Globus pallidus (tissue), 1 donor: ENCODE measurements around the gene MORN2.
A peak's percentile ranks its signal among the peaks of the same experiment; 100 is the strongest.
"Not testable (repeated sequence)": the region's sequence is repeated elsewhere in the genome, so short reads cannot be mapped to it uniquely, and the experiment has no call there.

Experiments used
- DNase-seq: peaks from one replicate; pipeline ENCODE4 v3.0.0-alpha.2; 2015; ENCODE audit warnings: low spot score

The MORN2 gene

DNA sequence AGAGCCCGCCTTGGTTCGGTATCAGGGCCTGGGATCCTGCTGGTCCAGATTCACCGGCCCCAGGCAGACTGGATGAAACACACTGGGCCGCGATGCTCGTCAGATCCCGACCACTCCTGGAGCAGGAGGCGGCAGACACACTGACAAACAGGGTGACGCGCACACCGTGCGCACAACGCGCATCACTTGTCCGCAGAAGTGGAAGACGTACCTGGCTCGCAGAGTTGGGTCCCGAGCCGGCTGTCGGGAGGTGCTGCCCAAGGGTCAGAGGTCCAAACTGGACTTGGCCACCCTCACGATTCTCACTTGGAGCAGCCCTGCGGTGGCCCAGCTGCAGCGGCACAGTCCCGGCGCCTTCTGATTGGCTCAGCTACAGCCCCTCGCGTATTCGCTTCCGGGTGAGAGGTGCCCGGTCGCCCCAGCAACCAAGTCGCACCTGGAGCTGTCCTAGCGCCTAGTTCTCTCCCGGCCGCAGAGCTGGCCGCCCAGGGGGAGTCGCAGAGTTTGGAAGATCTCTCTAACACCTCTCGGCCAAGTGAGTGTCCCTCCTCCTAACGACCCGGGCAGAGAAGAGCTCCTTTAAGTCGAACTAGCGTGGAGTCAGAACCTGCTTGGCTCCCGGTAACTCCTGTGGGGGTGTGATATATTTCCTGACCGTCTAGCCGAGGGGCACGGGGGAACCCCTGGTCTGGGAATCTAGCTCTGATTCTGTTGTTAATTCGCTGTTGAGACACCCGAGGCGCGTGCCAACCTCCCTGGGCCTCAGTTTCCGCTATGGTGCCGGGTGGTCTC is at the start of gene MORN2, which contains the start of gene DHX57:
Gene MORN2, plus strand, starts transcription at position 401 of the 792 bp plus-strand sequence.
Gene DHX57, minus strand, starts transcription at position 359 of the 792 bp plus-strand sequence. CDS start 7,529 bp downstream, outside the sequence.
- DNase-seq: peak; percentile 80

DNA sequence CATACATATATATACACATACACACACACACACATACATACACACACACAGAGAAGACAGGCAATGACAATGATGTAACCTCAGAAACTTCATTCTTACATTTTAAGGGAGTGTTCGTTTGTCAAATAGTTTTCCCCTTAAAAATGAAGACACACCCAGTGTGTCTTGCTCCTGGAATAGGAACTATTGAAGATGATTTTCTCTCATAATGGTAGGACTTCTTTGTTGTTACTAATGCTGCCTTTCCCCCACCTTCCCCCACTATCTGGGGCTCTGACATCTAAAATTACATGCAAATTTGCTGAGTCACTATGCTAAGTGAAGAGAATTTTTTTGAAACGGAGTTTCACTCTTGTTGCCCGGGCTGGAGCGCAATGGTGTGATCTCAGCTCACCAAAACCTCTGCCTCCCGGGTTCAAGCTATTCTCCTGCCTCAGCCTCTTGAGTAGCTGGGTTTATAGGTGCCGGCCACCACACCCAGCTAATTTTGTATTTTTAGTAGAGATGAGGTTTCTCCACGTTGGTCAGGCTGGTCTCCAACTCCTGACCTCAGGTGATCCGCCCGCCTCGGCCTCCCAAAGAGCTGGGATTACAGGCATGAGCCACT is 48.1 kb upstream of the MORN2 start:
- not testable (repeated sequence) for DNase-seq

GRCh38 chr2:38828460-38828859 is 47.3 kb upstream of the MORN2 start:
- no peak for DNase-seq

DNA sequence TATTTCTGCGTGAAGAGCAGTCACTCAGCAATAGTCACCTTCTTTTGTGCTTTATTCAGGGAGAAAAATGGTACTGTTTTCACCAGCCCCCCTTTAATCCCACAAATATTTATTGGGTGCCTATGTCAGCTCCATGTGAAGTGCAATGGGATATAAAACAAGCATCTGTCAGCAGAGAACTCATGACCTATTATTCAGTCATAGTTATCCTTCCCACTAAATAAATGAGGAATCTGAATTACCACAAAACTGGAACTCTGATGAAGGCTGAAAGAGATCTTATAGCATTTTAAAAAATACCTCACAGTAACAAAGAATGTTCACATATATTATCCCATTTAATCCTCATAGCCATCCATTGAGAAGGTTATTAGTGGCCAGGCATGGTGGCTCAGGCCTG is 45.8 kb upstream of the MORN2 start:
- no peak for DNase-seq

GRCh38 chr2:38830526-38831159 is 45.1 kb upstream of the MORN2 start:
- no peak for DNase-seq

DNA sequence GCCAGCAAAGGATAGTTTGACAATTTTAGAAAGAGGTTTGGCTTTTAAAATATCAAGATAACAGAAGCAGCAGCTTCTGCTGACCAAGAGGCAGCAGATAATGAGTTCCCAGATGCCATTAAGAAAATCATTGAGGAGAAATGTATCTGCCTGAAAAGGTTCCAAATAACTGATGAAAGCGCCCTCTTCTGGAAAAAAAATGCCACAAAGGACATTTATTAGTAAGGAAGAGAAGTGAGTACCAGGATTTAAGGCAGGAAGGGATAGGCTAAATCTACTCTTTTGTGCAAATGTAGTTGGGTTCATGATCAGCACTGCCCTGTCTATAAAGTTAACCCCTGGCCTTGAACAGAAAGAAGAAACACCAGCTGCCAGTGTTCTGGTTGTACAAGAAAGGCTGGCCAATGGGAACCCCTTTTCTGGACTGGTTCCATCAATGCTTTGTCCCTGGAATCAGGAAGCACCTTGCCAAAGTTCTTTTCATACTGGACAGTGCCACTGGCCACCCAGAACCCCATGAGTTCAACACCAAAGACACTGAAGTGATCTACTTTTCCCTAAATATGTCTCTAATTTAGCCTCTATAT is 40.7 kb upstream of the MORN2 start:
- no peak for DNase-seq

GRCh38 chr2:38835990-38836389 is 39.8 kb upstream of the MORN2 start:
- DNase-seq: peak; percentile 29

- DNase-seq: no peak
These were observed 39.0 kb upstream of the MORN2 start for GRCh38 chr2:38836791-38837190.

GRCh38 chr2:38850045-38850444 is 25.7 kb upstream of the MORN2 start:
- no peak for DNase-seq

GRCh38 chr2:38856165-38856564 is 19.6 kb upstream of the MORN2 start:
- DNase-seq: no peak

DNA sequence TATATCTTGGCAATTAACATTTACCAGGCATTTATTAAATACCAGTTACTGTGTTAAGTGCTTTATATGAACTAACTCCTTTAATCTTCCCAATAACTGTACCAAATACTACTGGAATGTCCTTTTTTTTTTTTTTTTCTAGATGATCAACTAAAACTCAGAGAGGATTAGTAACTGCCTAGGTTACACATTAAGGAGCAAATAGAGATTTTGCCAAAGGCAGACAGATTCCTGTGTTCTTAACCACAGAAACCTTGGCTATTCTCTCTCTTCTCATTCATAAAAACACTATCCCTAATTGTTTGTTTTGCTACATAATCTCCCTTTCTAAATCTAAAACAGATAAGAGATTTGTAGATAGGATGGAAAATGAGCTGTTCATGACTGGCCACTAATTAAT is 13.3 kb upstream of the MORN2 start:
- no peak for DNase-seq

GRCh38 chr2:38863061-38863695 is 12.6 kb upstream of the MORN2 start:
- no peak for DNase-seq

- no peak for DNase-seq
These were observed 8.9 kb upstream of the MORN2 start for GRCh38 chr2:38866773-38867443.

DNA sequence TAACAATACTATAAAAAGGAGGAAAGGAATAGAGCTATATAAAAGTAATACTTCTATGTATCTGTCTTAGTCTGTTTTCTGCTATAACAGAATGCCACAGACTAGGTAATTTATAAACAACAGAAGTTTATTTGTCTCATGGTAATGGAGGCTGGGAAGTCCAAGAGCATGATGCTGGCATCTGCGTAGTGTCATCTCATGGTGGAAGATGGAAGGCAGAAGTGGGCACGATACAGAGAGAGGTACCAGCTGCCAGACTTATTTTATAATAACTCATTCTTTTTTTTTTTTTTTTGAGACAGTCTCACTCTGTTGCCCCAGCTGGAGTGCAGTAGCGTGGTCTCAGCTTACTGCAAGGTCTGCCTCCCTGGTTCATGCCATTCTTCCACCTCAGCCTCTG is 4.3 kb upstream of the MORN2 start:
- DNase-seq: no peak

DNA sequence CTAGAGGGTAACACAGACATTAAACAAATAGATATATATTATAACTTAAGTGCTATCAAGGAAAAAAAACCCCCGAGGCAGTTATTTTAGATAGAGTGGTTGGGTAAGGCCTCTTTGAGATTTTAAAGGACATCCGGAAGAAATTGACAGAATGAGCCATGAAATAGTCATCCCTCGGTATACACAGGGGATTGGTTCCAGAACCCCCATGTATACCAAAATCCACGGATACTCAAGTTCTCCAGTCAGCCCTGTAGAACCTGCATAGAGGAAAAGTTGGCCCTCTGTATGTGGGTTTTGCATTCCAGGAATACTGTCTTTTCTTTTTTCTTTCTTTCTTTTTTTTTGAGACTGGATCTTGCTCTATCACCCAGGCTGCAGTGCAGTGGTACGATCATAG is 2.0 kb upstream of the MORN2 start:
- no peak for DNase-seq

GRCh38 chr2:38875227-38875575 is 575 bp upstream of the MORN2 start:
- no peak for DNase-seq

DNA sequence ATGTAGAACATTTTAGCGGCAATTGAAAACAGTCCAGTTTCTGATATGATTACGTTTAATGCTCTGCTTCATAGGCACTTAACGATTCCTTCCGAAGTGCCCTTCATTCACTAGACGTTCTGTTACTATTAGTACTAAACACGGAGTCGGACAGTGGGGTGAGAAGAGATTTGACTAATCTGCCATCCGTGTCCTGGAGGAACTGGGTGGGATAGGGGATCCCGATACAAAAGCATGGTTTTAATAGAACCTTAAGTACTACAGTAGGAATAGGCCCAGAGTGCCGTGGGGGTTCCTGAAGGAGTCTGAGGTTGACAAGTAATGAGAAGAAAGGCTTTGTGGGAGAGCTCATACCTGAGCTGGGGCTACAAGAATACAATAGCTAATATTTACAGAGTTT is 631 bp downstream of the MORN2 start:
- DNase-seq: no peak

GRCh38 chr2:38886063-38886462 is 10.3 kb downstream of the MORN2 start:
- no peak for DNase-seq

- no peak for DNase-seq
These were observed 11.6 kb downstream of the MORN2 start for GRCh38 chr2:38887347-38887746.

- no peak for DNase-seq
These were observed 12.3 kb downstream of the MORN2 start for GRCh38 chr2:38887902-38888554.

- DNase-seq: no peak
These were observed 13.3 kb downstream of the MORN2 start for GRCh38 chr2:38889045-38889444.
